Activated CD8-positive, alpha-beta memory T cell treated with anti-CD3 and anti-CD28 coated beads, Interleukin-2, amount 50 U/mL, for 4 hours (primary cell): Measurements from ENCODE around the gene ZNF181.

Source experiments
- DNase-seq: peaks from one replicate; pipeline ENCODE4 v3.0.0-alpha.2; 2020

The ZNF181 gene

GRCh38 chr19:34759218-34759917, 25.3 kb downstream of the ZNF181 start:
- no peak for DNase-seq

GRCh38 chr19:34766386-34766785, 32.3 kb downstream of the ZNF181 start:
- DNase-seq: no peak

- DNase-seq: no peak
Measured at GRCh38 chr19:34767951-34768350, 33.9 kb downstream of the ZNF181 start.

- DNase-seq: peak; percentile 91
Measured at GRCh38 chr19:34772697-34773554, 38.9 kb downstream of the ZNF181 start, which contains the start of gene ZNF599. Gene ZNF599 (minus strand): TSS chr19:34773215. CDS start chr19:34772841, 374 bp downstream.

GRCh38 chr19:34773555-34773864, 39.5 kb downstream of the ZNF181 start:
- DNase-seq: no peak

GRCh38 chr19:34774857-34775256, 40.8 kb downstream of the ZNF181 start:
- DNase-seq: no peak

GRCh38 chr19:34778342-34778741, 44.3 kb downstream of the ZNF181 start:
- no peak for DNase-seq

GRCh38 chr19:34779652-34780051, 45.6 kb downstream of the ZNF181 start:
- DNase-seq: no peak

- no peak for DNase-seq
Measured at GRCh38 chr19:34786236-34786635, 52.2 kb downstream of the ZNF181 start.

- no peak for DNase-seq
Measured at GRCh38 chr19:34787059-34787824, 53.2 kb downstream of the ZNF181 start.

- DNase-seq: no peak
Measured at GRCh38 chr19:34788074-34788473, 54.0 kb downstream of the ZNF181 start.

- DNase-seq: no peak
Measured at GRCh38 chr19:34793565-34793964, 59.5 kb downstream of the ZNF181 start.

- no peak for DNase-seq
Measured at GRCh38 chr19:34794066-34794960, 60.3 kb downstream of the ZNF181 start.
